ENCODE results near the gene MOBP.
A peak's percentile ranks its signal among the peaks of the same experiment; 100 is the strongest.
"Not testable (repeated sequence)": the region's sequence is repeated elsewhere in the genome, so short reads cannot be mapped to it uniquely, and the experiment has no call there.

The MOBP gene, protein sequence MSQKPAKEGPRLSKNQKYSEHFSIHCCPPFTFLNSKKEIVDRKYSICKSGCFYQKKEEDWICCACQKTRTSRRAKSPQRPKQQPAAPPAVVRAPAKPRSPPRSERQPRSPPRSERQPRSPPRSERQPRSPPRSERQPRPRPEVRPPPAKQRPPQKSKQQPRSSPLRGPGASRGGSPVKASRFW

GRCh38 chr3:39467394-39468107 lies at the start of gene MOBP:
Gene MOBP (plus strand): TSS chr3:39467680. CDS start chr3:39502070, 34,390 bp downstream.
- no peak for DNase-seq

GRCh38 chr3:39418556-39419225 lies 48.8 kb upstream of the MOBP start:
- not testable (repeated sequence) for DNase-seq

DNA sequence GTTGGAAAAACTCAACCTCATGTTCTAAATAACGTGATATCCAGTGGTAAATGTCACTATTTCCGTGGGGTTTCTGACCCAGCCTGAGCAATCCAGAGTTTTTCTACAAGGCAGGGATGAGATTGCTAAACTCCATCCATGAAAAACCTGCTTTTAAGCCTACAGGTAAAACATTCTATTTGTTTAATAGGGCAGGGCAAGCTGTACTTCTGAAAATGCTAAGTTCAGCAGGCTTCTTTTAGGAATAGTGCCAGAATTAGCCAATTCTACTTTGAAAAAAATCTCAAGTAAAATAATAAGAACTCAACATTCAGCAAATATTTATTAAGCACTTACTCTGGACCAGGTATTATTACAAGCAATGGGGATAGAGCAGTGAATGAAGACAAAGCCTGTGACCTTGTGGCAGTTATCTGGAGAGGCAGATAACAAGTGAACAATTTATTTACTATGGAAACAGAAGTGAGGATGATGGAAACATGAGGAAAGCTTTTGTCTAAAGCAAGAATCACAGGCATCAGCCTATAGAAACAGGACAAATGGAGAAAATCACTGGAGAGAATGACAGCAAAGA lies 47.7 kb upstream of the MOBP start:
- no peak for DNase-seq

DNA sequence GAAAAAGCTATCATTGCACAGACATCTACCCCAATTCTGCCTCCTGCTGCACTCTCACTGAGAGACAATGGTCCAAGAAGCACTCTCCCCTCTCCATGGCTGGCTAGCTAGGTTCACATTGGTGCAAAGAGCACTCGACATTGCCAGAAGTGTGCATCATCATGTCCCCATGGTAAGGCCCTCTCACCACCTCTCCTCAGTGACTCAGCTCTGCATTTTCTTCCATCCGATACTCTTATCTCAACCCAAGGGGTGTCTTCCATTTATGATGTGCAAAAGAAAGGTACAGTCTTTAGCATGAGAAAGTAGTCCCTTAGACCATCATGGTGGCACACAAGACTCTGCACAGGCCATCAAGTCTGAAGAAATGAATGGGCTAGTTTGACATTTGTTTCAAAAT lies 46.9 kb upstream of the MOBP start:
- DNase-seq = no peak

GRCh38 chr3:39423436-39423970 lies 44.0 kb upstream of the MOBP start:
- no peak for DNase-seq

GRCh38 chr3:39426312-39426711 lies 41.2 kb upstream of the MOBP start:
- DNase-seq = no peak

- no peak for DNase-seq
Measured at GRCh38 chr3:39427506-39427905, 40.0 kb upstream of the MOBP start.

DNA sequence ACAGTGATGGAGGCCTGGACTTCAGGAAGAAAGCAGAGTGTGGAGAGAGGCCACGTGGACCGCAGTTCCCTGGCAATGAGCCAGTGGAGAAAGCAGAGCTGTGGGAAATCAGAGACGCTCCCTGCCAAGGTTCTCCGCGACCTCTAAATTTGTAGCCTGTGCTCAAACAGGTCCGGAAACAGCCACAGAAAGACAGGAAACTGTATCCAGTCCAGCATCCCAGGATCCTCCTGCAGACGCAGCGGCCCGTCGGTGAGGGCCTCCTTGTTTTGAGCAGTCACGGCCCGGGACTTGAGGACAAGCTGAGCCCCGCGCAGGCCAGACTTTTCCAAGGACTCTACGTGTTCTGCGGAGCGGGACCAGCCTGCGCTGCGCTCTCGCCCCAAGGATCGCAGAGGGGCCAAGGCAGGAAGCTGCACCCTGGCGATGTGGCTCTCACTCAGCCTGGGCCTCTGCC lies 38.7 kb upstream of the MOBP start:
- no peak for DNase-seq

DNA sequence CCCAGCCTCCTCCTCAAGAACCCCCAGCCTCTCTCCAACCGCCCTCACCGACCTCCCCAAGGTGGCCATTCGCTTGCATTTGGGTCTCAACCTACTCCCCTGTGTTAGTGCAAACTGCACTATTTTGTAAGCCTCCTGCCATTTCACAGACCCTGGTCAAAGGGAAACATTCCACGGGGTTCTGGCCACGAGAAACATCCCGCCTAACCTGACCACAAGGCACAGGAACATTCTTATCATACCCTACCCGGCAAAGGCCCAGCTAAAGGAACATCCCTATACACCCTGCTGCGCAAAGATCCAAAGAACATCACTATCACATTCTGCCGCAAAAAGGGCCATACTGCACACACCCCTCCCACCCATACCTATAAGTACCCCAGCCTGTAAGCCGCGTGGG lies 38.0 kb upstream of the MOBP start:
- DNase-seq = no peak

DNA sequence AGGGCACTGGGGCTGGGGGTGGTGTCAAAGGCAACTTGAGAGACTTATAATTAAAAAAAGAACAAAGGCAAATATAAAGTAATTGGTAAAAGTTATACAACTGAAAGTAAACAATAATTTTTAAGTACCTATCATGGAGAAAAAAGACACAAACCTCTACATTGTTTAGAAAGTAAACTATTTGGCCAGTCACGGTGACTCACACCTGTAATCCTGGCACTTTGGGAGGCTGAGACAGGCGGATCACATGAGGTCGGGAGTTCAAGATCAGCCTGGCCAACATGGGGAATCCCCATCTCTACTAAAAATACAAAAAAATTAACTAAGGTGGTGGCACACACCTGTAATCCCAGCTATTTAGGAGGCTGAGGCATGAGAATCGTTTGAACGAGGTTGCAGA lies 35.1 kb upstream of the MOBP start:
- no peak for DNase-seq

DNA sequence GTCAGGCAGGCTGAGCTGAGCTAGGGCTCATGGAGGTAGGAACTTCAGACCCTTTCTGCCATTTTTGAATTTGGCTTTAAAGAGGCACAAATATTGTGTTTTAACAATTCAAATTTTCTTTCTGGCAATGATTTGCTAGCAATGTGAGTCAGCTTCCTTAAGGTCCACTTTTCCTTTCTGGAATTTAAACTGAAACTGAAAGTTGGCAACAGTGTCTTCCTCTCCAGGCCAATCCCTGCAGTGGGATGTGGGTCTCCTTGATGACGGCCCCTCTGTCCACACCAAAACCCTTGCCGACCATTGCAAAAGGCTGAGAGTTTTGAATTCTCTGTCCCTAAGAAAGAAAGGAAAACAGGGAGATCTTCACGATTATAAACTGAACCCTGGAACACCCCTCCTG lies 33.8 kb upstream of the MOBP start:
- no peak for DNase-seq

GRCh38 chr3:39434574-39434973 lies 32.9 kb upstream of the MOBP start:
- no peak for DNase-seq

GRCh38 chr3:39435006-39435748 lies 32.3 kb upstream of the MOBP start:
- DNase-seq = no peak

DNA sequence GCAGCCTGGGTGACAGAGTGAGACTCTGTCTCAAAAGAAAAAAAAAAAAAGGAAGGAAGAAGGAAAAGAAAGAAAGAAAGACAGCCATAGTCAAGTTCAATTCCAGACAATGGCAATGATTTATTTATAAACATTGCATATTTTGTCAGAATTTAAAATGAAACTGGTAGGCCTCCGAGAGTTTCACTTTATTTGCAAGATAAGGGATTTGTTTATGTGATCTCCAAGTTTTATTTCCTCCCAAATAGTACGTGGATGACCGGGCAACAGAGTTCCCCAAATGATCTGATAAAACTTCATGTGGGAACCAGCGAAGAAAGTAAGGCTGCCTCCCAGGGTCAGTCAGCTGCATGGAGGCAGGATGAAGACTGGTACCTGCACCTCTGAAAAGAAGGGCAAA lies 28.6 kb upstream of the MOBP start:
- DNase-seq = no peak

- DNase-seq = no peak
Measured at GRCh38 chr3:39440316-39440715, 27.2 kb upstream of the MOBP start.

- no peak for DNase-seq
Measured at GRCh38 chr3:39443530-39443929, 23.9 kb upstream of the MOBP start.

- DNase-seq = no peak
Measured at GRCh38 chr3:39445927-39446326, 21.6 kb upstream of the MOBP start.

DNA sequence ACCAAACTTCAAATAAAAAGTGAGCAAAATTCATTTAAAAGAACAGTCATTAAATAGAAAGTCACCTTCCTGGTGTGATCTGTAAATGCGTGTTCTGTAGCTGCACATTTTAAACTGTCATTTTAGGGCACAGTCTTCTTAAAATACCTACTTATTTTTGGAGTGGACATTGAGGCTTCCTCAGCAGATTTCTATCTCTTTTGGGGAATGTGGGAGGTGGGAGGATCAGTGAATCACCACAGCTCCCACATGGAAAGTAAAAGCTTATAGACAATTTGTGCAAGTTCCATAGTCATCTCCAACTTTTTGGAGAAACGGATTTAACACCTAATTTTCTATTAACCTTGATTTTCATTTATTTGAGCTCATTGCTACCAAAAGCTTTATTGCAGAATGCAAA lies 21.0 kb upstream of the MOBP start:
- no peak for DNase-seq

- peak; percentile 59 for DNase-seq
Measured at GRCh38 chr3:39447637-39448483, 19.6 kb upstream of the MOBP start.

DNA sequence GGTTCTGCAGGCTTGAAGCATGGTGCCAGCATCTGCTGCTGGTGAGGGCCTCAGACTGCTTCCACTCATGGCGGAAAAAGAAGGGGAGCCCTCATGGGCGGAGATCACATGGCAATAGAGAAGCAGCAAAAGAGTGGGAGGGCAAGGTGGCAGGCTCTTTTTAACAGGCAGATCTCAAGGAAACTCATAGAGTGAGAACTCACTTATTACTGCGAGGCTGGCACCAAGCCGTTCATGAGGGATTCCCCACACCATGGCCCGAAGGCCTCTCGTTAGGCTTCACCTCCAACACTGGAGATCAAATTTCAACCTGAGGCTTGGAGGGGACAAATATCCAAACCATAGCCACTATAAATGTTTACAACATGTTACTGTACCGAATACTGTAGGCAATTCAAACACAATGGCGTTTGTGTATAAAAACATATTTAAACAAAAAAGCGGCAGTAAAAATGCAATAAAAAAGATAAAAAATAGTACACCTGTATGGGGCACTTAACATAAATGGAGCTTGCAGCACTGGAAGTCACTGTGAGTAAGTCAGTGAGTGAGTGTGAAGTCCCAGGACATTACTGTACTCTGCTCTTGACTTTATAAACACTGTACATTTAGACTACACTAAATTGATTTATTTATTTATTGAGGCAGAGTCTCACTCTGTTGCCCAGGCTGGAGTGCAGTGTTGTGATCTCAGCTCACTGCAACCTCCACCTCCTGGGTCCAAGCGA lies 18.8 kb upstream of the MOBP start:
- DNase-seq = no peak

DNA sequence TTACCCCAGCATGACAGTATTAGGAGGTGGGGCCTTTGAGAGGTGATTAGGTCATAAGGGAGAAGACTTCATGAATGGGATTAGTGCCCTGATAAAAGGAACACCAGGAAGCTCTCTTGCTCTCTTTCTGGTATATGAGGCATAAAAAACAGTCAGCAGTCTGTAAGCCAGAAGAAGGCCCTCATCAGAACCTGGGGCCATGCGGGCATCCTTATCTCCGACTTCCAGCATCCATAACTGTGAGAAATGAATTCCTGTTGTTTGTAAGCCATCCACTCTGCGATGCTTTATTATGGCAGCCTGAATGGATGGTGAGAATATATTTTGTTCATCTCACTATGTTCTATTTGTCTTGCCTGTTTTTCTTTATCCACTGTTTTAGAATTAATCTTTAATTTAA lies 17.7 kb upstream of the MOBP start:
- DNase-seq = no peak
